Measurements from ENCODE around the gene TSPAN10.

TSPAN10 gene

GRCh38 chr17:81648707-81649085 lies 11.7 kb downstream of the TSPAN10 start:
- WGBS, 2 experiments (ENCODE audit: insufficient coverage in 2 of 2), result 81 to 83% methylated on average over 12 to 13 of the region's 14 CpGs
- no peaks in the 10 kb centered on the region for H3K4me1 ChIP-seq (ENCODE audit: control insufficient read depth, insufficient read depth, low read length, poor library complexity, severe bottlenecking)

GRCh38 chr17:81650951-81651350 lies 14.0 kb downstream of the TSPAN10 start:
- WGBS, 2 experiments (ENCODE audit: insufficient coverage in 2 of 2), result 80 to 83% methylated on average over 1 of the region's 9 CpGs
- Histone ChIP-seq H3K36me3 (ENCODE audit: control insufficient read depth, insufficient read depth, low read length) (no peaks in the 10 kb centered on the region), H3K27ac (ENCODE audit: low read depth, low read length, severe bottlenecking) (no peak overlapping the region), H3K4me3 (ENCODE audit: extremely low read depth, insufficient read depth, low read length, poor library complexity, severe bottlenecking) (no peak overlapping the region), H3K9me3 (ENCODE audit: control insufficient read depth, low read length) (no peaks in the 10 kb centered on the region), H3K4me1 (ENCODE audit: control insufficient read depth, insufficient read depth, low read length, poor library complexity, severe bottlenecking) (no peaks in the 10 kb centered on the region)

More at GRCh38 chr17:81648707-81649085, 11.7 kb downstream of the TSPAN10 start:
- H3K4me3 ChIP-seq (ENCODE audit: extremely low read depth, insufficient read depth, low read length, poor library complexity, severe bottlenecking), result no peak overlapping the region
- no peaks in the 10 kb centered on the region for H3K9me3 ChIP-seq (ENCODE audit: control insufficient read depth, low read length)
- no peak overlapping the region for H3K27ac ChIP-seq (ENCODE audit: low read depth, low read length, severe bottlenecking)
- H3K36me3 ChIP-seq (ENCODE audit: control insufficient read depth, insufficient read depth, low read length), result no peaks in the 10 kb centered on the region

GRCh38 chr17:81651692-81652091 lies 14.7 kb downstream of the TSPAN10 start:
- WGBS, 2 experiments (ENCODE audit: insufficient coverage in 2 of 2), result 94 to 95% methylated on average over 8 of the region's 10 CpGs
- Histone ChIP-seq H3K27ac (ENCODE audit: low read depth, low read length, severe bottlenecking) (no peak overlapping the region), H3K9me3 (ENCODE audit: control insufficient read depth, low read length) (no peaks in the 10 kb centered on the region), H3K4me1 (ENCODE audit: control insufficient read depth, insufficient read depth, low read length, poor library complexity, severe bottlenecking) (no peaks in the 10 kb centered on the region), H3K4me3 (ENCODE audit: extremely low read depth, insufficient read depth, low read length, poor library complexity, severe bottlenecking) (no peak overlapping the region), H3K36me3 (ENCODE audit: control insufficient read depth, insufficient read depth, low read length) (no peaks in the 10 kb centered on the region)

GRCh38 chr17:81652906-81653771 lies 16.1 kb downstream of the TSPAN10 start:
- WGBS, 2 experiments (ENCODE audit: insufficient coverage in 2 of 2), result 35 to 45% methylated on average over 17 to 24 of the region's 27 CpGs
- Histone ChIP-seq H3K9me3 (ENCODE audit: control insufficient read depth, low read length) (no peaks in the 10 kb centered on the region), H3K4me3 (ENCODE audit: extremely low read depth, insufficient read depth, low read length, poor library complexity, severe bottlenecking) (peak overlapping the region; percentile 11), H3K27ac (ENCODE audit: low read depth, low read length, severe bottlenecking) (no peak overlapping the region), H3K4me1 (ENCODE audit: control insufficient read depth, insufficient read depth, low read length, poor library complexity, severe bottlenecking) (no peaks in the 10 kb centered on the region), H3K36me3 (ENCODE audit: control insufficient read depth, insufficient read depth, low read length) (no peaks in the 10 kb centered on the region)

GRCh38 chr17:81655378-81656117 lies 18.6 kb downstream of the TSPAN10 start:
- no peak overlapping the region for H3K27ac ChIP-seq (ENCODE audit: low read depth, low read length, severe bottlenecking)
- 92 to 94% methylated on average over 13 to 17 of the region's 18 CpGs for WGBS, 2 experiments (ENCODE audit: insufficient coverage in 2 of 2)

DNA sequence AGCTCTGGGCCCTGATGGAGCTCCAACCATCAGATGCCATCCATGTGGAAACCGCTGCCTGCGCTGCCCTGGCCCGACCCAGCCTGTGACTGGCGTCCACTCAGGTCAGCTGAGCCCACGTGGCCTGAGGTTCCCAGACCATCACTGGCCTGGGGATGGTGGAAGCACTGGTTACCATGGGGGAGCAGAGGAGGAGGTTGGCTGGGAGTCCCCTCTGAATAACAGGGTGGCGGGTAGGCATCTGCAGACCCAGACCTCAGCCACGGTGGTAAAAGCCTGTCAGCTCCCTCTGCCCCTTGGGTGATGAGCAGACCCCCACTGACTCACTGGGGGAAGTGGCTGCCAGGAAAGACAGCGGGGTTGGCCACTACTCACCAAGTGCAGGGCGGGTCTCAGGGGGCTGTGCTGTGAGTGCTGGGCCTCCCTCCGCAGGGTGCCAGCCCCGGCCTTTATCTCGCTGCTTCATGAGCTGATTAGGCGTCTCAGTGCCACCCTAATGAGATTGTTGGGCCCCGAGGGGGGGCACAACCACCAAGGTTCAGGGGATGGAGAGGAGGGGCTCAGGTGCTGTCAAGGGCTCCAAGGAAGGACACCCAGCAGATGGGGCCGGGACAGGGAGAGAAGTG lies 19.2 kb downstream of the TSPAN10 start, which contains the start of gene PDE6G:
Gene PDE6G (minus strand): TSS at position 425 of the 626 bp plus-strand sequence. CDS start 3,237 bp downstream, outside the sequence.
- Histone ChIP-seq H3K9me3 (ENCODE audit: control insufficient read depth, low read length) (no peaks in the 10 kb centered on the region), H3K4me1 (ENCODE audit: control insufficient read depth, insufficient read depth, low read length, poor library complexity, severe bottlenecking) (no peaks in the 10 kb centered on the region), H3K27ac (ENCODE audit: low read depth, low read length, severe bottlenecking) (no peak within 1 kb of the TSS), H3K4me3 (ENCODE audit: extremely low read depth, insufficient read depth, low read length, poor library complexity, severe bottlenecking) (no peak within 1 kb of the TSS), H3K36me3 (ENCODE audit: control insufficient read depth, insufficient read depth, low read length) (no peaks in the 10 kb centered on the region)
- 93% methylated on average over 13 of the region's 15 CpGs for WGBS, 2 experiments (ENCODE audit: insufficient coverage in 2 of 2)

More at GRCh38 chr17:81655378-81656117, 18.6 kb downstream of the TSPAN10 start:
- H3K9me3 ChIP-seq (ENCODE audit: control insufficient read depth, low read length), result no peaks in the 10 kb centered on the region
- no peaks in the 10 kb centered on the region for H3K4me1 ChIP-seq (ENCODE audit: control insufficient read depth, insufficient read depth, low read length, poor library complexity, severe bottlenecking)
- no peaks in the 10 kb centered on the region for H3K36me3 ChIP-seq (ENCODE audit: control insufficient read depth, insufficient read depth, low read length)
- H3K4me3 ChIP-seq (ENCODE audit: extremely low read depth, insufficient read depth, low read length, poor library complexity, severe bottlenecking), result no peak overlapping the region

DNA sequence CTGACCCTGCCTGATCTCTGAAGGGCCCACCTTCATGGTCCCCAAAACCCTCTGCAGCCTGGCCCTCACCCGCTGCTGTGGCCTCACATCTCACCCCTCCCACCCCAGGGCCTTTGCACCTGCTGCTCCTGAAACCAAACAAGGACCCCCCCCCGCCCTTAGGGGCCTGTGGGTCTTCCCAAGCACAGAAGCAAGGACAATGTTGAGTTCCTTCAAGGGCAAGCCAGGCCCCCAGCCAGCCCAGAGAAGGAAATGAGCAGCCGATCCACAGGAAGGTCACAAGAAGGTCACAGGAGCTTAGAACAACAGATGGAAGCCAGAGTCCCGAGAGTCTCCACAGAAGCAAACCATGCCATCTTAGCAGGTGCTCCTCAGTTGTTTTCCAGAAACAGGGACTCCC lies 19.8 kb downstream of the TSPAN10 start:
- no peak overlapping the region for H3K27ac ChIP-seq (ENCODE audit: low read depth, low read length, severe bottlenecking)
- 75 to 93% methylated on average over 2 to 4 of the region's 4 CpGs for WGBS, 2 experiments (ENCODE audit: insufficient coverage in 2 of 2)
- no peak overlapping the region for H3K4me3 ChIP-seq (ENCODE audit: extremely low read depth, insufficient read depth, low read length, poor library complexity, severe bottlenecking)
- no peaks in the 10 kb centered on the region for H3K9me3 ChIP-seq (ENCODE audit: control insufficient read depth, low read length)
- H3K36me3 ChIP-seq (ENCODE audit: control insufficient read depth, insufficient read depth, low read length), result no peaks in the 10 kb centered on the region
- no peaks in the 10 kb centered on the region for H3K4me1 ChIP-seq (ENCODE audit: control insufficient read depth, insufficient read depth, low read length, poor library complexity, severe bottlenecking)

DNA sequence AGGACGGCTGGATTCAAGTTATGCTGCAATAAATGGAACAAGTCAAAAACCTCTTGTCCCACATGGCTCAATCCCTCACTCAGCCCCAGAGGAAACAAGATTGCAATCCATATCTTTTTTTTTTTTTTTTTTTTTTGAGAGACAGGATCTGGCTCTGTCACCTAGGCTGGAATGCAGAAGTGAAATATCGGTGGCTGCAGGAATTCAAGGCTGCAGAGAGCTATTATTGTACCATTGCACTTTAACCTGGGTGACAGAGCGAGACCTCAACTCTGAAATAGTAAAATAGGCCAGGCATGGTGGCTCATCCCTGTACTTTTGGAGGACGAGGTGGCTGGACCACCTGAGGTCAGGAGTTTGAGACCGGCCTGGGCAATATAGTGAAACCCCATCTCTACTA lies 22.0 kb downstream of the TSPAN10 start:
- no peaks in the 10 kb centered on the region for H3K4me1 ChIP-seq (ENCODE audit: control insufficient read depth, insufficient read depth, low read length, poor library complexity, severe bottlenecking)
- no peak overlapping the region for H3K4me3 ChIP-seq (ENCODE audit: extremely low read depth, insufficient read depth, low read length, poor library complexity, severe bottlenecking)
- H3K9me3 ChIP-seq (ENCODE audit: control insufficient read depth, low read length), result no peaks in the 10 kb centered on the region
- H3K27ac ChIP-seq (ENCODE audit: low read depth, low read length, severe bottlenecking), result no peak overlapping the region
- WGBS, 2 experiments (ENCODE audit: insufficient coverage in 2 of 2), result 93 to 94% methylated on average over 3 to 4 of the region's 5 CpGs
- H3K36me3 ChIP-seq (ENCODE audit: control insufficient read depth, insufficient read depth, low read length), result no peaks in the 10 kb centered on the region

DNA sequence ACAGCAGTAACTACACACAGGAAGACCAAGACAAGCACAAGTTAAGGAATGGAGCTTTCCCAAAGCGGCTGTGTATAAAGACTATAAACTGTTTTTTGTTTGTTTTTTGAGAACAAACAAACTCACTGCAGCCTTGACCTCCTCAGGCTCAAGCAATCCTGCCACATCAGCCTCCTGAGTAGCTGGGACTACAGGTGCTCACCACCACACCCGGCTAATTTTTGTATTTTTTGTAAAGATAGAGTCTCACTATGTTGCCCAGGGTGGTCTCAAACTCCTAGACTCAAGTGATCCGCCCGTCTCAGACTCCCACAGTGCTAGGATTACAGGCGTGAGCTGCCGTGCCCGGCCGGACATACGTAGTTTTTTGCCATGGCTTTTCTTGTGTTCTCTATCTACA lies 23.4 kb downstream of the TSPAN10 start:
- no peak overlapping the region for H3K27ac ChIP-seq (ENCODE audit: low read depth, low read length, severe bottlenecking)
- H3K4me1 ChIP-seq (ENCODE audit: control insufficient read depth, insufficient read depth, low read length, poor library complexity, severe bottlenecking), result peaks cover 3% of the 10 kb centered on the region
- no peak overlapping the region for H3K4me3 ChIP-seq (ENCODE audit: extremely low read depth, insufficient read depth, low read length, poor library complexity, severe bottlenecking)
- 98% methylated on average over 7 of the region's 9 CpGs for WGBS, 2 experiments (ENCODE audit: insufficient coverage in 2 of 2)
- H3K9me3 ChIP-seq (ENCODE audit: control insufficient read depth, low read length), result no peaks in the 10 kb centered on the region
- H3K36me3 ChIP-seq (ENCODE audit: control insufficient read depth, insufficient read depth, low read length), result peaks cover 10% of the 10 kb centered on the region

DNA sequence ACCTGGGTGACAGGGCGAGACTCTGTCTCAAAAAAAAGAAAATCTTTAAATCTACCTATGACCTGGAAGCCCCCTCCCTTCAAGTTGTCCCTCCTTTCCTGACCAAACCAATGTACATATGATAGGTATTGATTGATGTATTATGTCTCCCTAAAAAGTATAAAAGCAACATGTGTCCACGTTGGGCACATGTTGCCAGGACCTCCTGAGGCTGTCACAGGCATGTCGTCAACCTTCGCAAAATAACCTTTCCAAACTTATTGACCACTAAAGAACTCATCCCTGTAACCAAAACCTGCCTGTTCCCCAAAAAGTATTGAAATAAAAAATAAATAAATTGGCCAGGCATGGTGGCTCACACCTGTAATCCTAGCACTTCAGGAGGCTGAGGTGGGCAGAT lies 25.0 kb downstream of the TSPAN10 start:
- H3K4me3 ChIP-seq (ENCODE audit: extremely low read depth, insufficient read depth, low read length, poor library complexity, severe bottlenecking), result no peak overlapping the region
- peaks cover 7% of the 10 kb centered on the region for H3K4me1 ChIP-seq (ENCODE audit: control insufficient read depth, insufficient read depth, low read length, poor library complexity, severe bottlenecking)
- WGBS, 2 experiments (ENCODE audit: insufficient coverage in 2 of 2), result no CpG with 5 or more reads among the region's 4 CpGs
- no peak overlapping the region for H3K27ac ChIP-seq (ENCODE audit: low read depth, low read length, severe bottlenecking)
- H3K9me3 ChIP-seq (ENCODE audit: control insufficient read depth, low read length), result no peaks in the 10 kb centered on the region
- H3K36me3 ChIP-seq (ENCODE audit: control insufficient read depth, insufficient read depth, low read length), result peaks cover 10% of the 10 kb centered on the region
